22Rv1 (cell line): ENCODE measurements around the gene GAN.

ENCODE experiments used
- CTCF ChIP-seq: fragments of 450-650 bp; IDR thresholded peaks from 2 replicates; pipeline ENCODE4 v1.5.1; 2017; ENCODE audit warnings: mild to moderate bottlenecking
- ZFX ChIP-seq: fragments of 450-650 bp; IDR thresholded peaks from 2 replicates; pipeline ENCODE4 v1.6.1; 2017; ENCODE audit warnings: antibody characterized with exemption, borderline replicate concordance

- TF ChIP-seq CTCF (no peak), ZFX (no peak)
Observed at GRCh38 chr16:81337097-81337496, 22.3 kb downstream of the GAN start.
